Progenitor cell of endocrine pancreas (in vitro differentiated cells): Measurements from ENCODE around the gene SEH1L. TPM values are rescaled to one million over a fixed set of nuclear protein-coding genes. Genes with fewer than 3 reads are reported as not detected.
"Not testable (repeated sequence)": the region's sequence is repeated elsewhere in the genome, so short reads cannot be mapped to it uniquely, and the experiment has no call there.

Experiments used
- DNase-seq: peaks from one replicate; pipeline ENCODE4 v3.0.0; 2021; ENCODE audit warnings: low spot score; ENCODE audit not compliant: unreplicated experiment
- H3K27ac Mint-ChIP-seq: 2 replicates; pipeline ENCODE4 v1.8.0; 2021; ENCODE audit warnings: mild to moderate bottlenecking, moderate library complexity, mixed read lengths
- H3K27me3 Mint-ChIP-seq: 2 replicates; pipeline ENCODE4 v1.8.0; 2021; ENCODE audit warnings: mixed read lengths
- H3K36me3 Mint-ChIP-seq: 2 replicates; pipeline ENCODE4 v1.8.0; 2022; ENCODE audit warnings: mixed read lengths; ENCODE audit not compliant: insufficient read depth
- H3K4me1 Mint-ChIP-seq: 2 replicates; pipeline ENCODE4 v1.8.0; 2021; ENCODE audit warnings: low read depth, mixed read lengths
- H3K4me3 Mint-ChIP-seq: 2 replicates; pipeline ENCODE4 v1.8.0; 2021; ENCODE audit warnings: low read depth, mild to moderate bottlenecking, moderate library complexity, mixed read lengths
- H3K9me3 Mint-ChIP-seq: 2 replicates; pipeline ENCODE4 v1.8.0; 2021; ENCODE audit warnings: low read depth, mixed read lengths
- CTCF ChIP-seq: fragments of 200-600 bp; sonication (generic); IDR thresholded peaks from one replicate; pipeline ENCODE4 v1.5.0; 2021; ENCODE audit warnings: antibody characterized with exemption, mild to moderate bottlenecking; ENCODE audit not compliant: unreplicated experiment
- total RNA-seq: library from RNA; stranded (reverse); gene quantifications from 2 replicates; pipeline ENCODE4 v1.2.1, GENCODE V29; 2021

SEH1L gene
- total RNA-seq, 1 donor from 2014 or later: 43.3 TPM

- H3K9me3 Mint-ChIP-seq: no peaks in the 10 kb centered on the region
- no peak for TF ChIP-seq CTCF
- peaks cover 15% of the 10 kb centered on the region for H3K4me1 Mint-ChIP-seq
- H3K4me3 Mint-ChIP-seq: no peak overlapping the region
- no peak overlapping the region for H3K27ac Mint-ChIP-seq
- no peaks in the 10 kb centered on the region for H3K27me3 Mint-ChIP-seq
- no peaks in the 10 kb centered on the region for H3K36me3 Mint-ChIP-seq
- DNase-seq: no peak
Measured at GRCh38 chr18:12995424-12995823, 47.6 kb downstream of the SEH1L start.

DNA sequence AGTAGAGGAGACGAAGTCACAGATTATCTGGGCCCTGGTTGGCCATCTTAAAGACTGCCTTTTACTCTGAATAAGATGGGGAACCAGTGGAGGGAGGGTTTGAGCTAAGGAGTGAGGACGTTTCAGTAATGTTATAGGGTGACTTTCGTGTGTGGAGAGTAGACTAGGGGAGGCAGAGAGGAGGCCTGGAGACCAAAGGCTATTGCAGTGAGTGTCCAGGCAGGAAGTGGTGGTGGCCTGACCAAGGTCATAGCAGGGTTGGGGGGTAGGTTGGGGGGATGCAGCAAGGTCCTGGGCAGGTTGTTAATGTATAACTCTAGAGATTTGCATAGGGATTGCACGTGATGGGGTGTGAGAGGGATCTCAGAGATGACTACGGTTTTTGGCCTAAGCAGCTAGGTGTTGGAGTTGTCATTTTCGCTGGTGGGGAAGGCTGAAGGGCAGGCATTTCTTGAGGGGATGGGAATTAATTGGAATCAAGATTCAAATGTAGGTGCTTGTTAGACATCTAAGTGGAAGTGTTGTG lies 48.2 kb downstream of the SEH1L start:
- no peak overlapping the region for H3K4me3 Mint-ChIP-seq
- H3K27ac Mint-ChIP-seq: no peak overlapping the region
- no peaks in the 10 kb centered on the region for H3K27me3 Mint-ChIP-seq
- no peaks in the 10 kb centered on the region for H3K9me3 Mint-ChIP-seq
- no peak for TF ChIP-seq CTCF
- DNase-seq: no peak
- H3K4me1 Mint-ChIP-seq: peaks cover 13% of the 10 kb centered on the region
- H3K36me3 Mint-ChIP-seq: no peaks in the 10 kb centered on the region

GRCh38 chr18:12996661-12997292 lies 49.0 kb downstream of the SEH1L start:
- TF ChIP-seq CTCF: no peak
- no peaks in the 10 kb centered on the region for H3K36me3 Mint-ChIP-seq
- H3K27me3 Mint-ChIP-seq: no peaks in the 10 kb centered on the region

GRCh38 chr18:12997330-12997729 lies 49.5 kb downstream of the SEH1L start:
- not testable (repeated sequence) for H3K9me3 Mint-ChIP-seq, H3K4me3 Mint-ChIP-seq, H3K27me3 Mint-ChIP-seq, H3K36me3 Mint-ChIP-seq, H3K4me1 Mint-ChIP-seq, H3K27ac Mint-ChIP-seq, DNase-seq

More at GRCh38 chr18:12996661-12997292, 49.0 kb downstream of the SEH1L start:
- Mint-ChIP-seq H3K27ac (no peak overlapping the region), H3K4me1 (peaks cover 11% of the 10 kb centered on the region), H3K9me3 (no peaks in the 10 kb centered on the region), H3K4me3 (no peak overlapping the region)
- DNase-seq: no peak

GRCh38 chr18:12998332-12999060 lies 50.7 kb downstream of the SEH1L start:
- Mint-ChIP-seq H3K4me1 (no peaks in the 10 kb centered on the region), H3K27ac (no peak overlapping the region), H3K4me3 (no peak overlapping the region), H3K9me3 (no peaks in the 10 kb centered on the region), H3K36me3 (no peaks in the 10 kb centered on the region), H3K27me3 (no peaks in the 10 kb centered on the region)
- TF ChIP-seq CTCF: no peak
- DNase-seq: no peak
